ENCODE measurements around the gene VWA3B.

VWA3B gene

GRCh38 chr2:98242003-98242402 is 155.0 kb downstream of the VWA3B start:
- H3K79me2 ChIP-seq (ENCODE audit: insufficient read depth, low read length) = no peaks in the 10 kb centered on the region
- H4K20me1 ChIP-seq (ENCODE audit: low read depth, low read length) = no peaks in the 10 kb centered on the region
- no peak for TF ChIP-seq CTCF (IDR thresholded peaks at IDR 0.05; ENCODE audit: insufficient read depth, low read length, poor library complexity, severe bottlenecking)
- no peak for TF ChIP-seq EZH2phosphoT487 (conservative IDR thresholded peaks at IDR 0.05; ENCODE audit: low read length)
- H3K27me3 ChIP-seq (ENCODE audit: low read length) = no peaks in the 10 kb centered on the region
- H3K27ac ChIP-seq (ENCODE audit: low read depth, low read length) = no peak overlapping the region
- no peak overlapping the region for H3K9ac ChIP-seq (ENCODE audit: low read length)
- 0 out of 2 replicates have a peak, but pooled peaks cover 4% of the 10 kb centered on the region for H3K9me3 ChIP-seq (ENCODE audit: insufficient read depth, low read length)
- no peaks in the 10 kb centered on the region for H3K9me2 ChIP-seq (replicated peaks; ENCODE audit: insufficient read depth, low read length)
- no peaks in the 10 kb centered on the region for H3K36me3 ChIP-seq (ENCODE audit: low read length)
- H3K4me3 ChIP-seq (ENCODE audit: insufficient read depth, low read length, poor library complexity, severe bottlenecking) = no peak overlapping the region
- H3K4me2 ChIP-seq (ENCODE audit: low read depth, low read length, poor library complexity, severe bottlenecking) = no peak overlapping the region
- H2AFZ ChIP-seq (ENCODE audit: low read depth, low read length, severe bottlenecking) = no peak overlapping the region
- H3F3A ChIP-seq (ENCODE audit: insufficient read depth) = no peaks in the 10 kb centered on the region

- H3K79me2 ChIP-seq (ENCODE audit: insufficient read depth, low read length) = no peaks in the 10 kb centered on the region
- no peaks in the 10 kb centered on the region for H4K20me1 ChIP-seq (ENCODE audit: low read depth, low read length)
- no peak overlapping the region for H3K4me3 ChIP-seq (ENCODE audit: insufficient read depth, low read length, poor library complexity, severe bottlenecking)
- no peak overlapping the region for H3K4me2 ChIP-seq (ENCODE audit: low read depth, low read length, poor library complexity, severe bottlenecking)
- peaks cover 6% of the 10 kb centered on the region for H3K36me3 ChIP-seq (ENCODE audit: low read length)
- H3K27me3 ChIP-seq (ENCODE audit: low read length) = no peaks in the 10 kb centered on the region
- no peak overlapping the region for H3K9ac ChIP-seq (ENCODE audit: low read length)
- no peak overlapping the region for H2AFZ ChIP-seq (ENCODE audit: low read depth, low read length, severe bottlenecking)
- H3F3A ChIP-seq (ENCODE audit: insufficient read depth) = no peaks in the 10 kb centered on the region
- no peaks in the 10 kb centered on the region for H3K9me2 ChIP-seq (replicated peaks; ENCODE audit: insufficient read depth, low read length)
- no peak for TF ChIP-seq CTCF (IDR thresholded peaks at IDR 0.05; ENCODE audit: insufficient read depth, low read length, poor library complexity, severe bottlenecking)
- no peak overlapping the region for H3K27ac ChIP-seq (ENCODE audit: low read depth, low read length)
- H3K9me3 ChIP-seq (ENCODE audit: insufficient read depth, low read length) = peaks cover 13% of the 10 kb centered on the region; the same call in 1 of the 2 replicates
These were observed 158.5 kb downstream of the VWA3B start for GRCh38 chr2:98245491-98245890.

- H3K9me3 ChIP-seq (ENCODE audit: insufficient read depth, low read length) = peaks cover 13% of the 10 kb centered on the region; the same call in 1 of the 2 replicates
- no peaks in the 10 kb centered on the region for H3F3A ChIP-seq (ENCODE audit: insufficient read depth)
- no peak overlapping the region for H3K9ac ChIP-seq (ENCODE audit: low read length)
- TF ChIP-seq CTCF (IDR thresholded peaks at IDR 0.05; ENCODE audit: insufficient read depth, low read length, poor library complexity, severe bottlenecking) (no peak), EZH2phosphoT487 (conservative IDR thresholded peaks at IDR 0.05; ENCODE audit: low read length) (no peak)
- H3K36me3 ChIP-seq (ENCODE audit: low read length) = peaks cover 6% of the 10 kb centered on the region
- no peak overlapping the region for H3K4me3 ChIP-seq (ENCODE audit: insufficient read depth, low read length, poor library complexity, severe bottlenecking)
- H3K9me2 ChIP-seq (replicated peaks; ENCODE audit: insufficient read depth, low read length) = no peaks in the 10 kb centered on the region
- no peak overlapping the region for H3K27ac ChIP-seq (ENCODE audit: low read depth, low read length)
- no peak overlapping the region for H3K4me2 ChIP-seq (ENCODE audit: low read depth, low read length, poor library complexity, severe bottlenecking)
- H3K27me3 ChIP-seq (ENCODE audit: low read length) = no peaks in the 10 kb centered on the region
- no peak overlapping the region for H2AFZ ChIP-seq (ENCODE audit: low read depth, low read length, severe bottlenecking)
- H3K79me2 ChIP-seq (ENCODE audit: insufficient read depth, low read length) = no peaks in the 10 kb centered on the region
- no peaks in the 10 kb centered on the region for H4K20me1 ChIP-seq (ENCODE audit: low read depth, low read length)
These were observed 160.4 kb downstream of the VWA3B start for GRCh38 chr2:98247383-98247782.
